Uterus (tissue), 2 donors: Measurements from ENCODE around the gene KCNK3.

Experiments
- POLR2A ChIP-seq, 2 donors: fragments of 450-650 bp; IDR thresholded peaks; one replicate each; pipeline ENCODE4 v1.6.1; 2016; ENCODE audit warnings: antibody characterized with exemption in 2 of 2, mild to moderate bottlenecking in 1 of 2, moderate library complexity in 1 of 2
- TF ChIP-seq, protein P1 (sequence below), 4 experiments: fragments of 200-600 bp in 2 of 4; fragments of 450-650 bp in 2 of 4; sonication (generic) in 2 of 4; IDR thresholded peaks; one replicate each; pipeline ENCODE4 v1.5.1; 2016 to 2019; ENCODE audit warnings: antibody characterized with exemption in 4 of 4, mild to moderate bottlenecking in 2 of 4, moderate library complexity in 1 of 4

DNA sequence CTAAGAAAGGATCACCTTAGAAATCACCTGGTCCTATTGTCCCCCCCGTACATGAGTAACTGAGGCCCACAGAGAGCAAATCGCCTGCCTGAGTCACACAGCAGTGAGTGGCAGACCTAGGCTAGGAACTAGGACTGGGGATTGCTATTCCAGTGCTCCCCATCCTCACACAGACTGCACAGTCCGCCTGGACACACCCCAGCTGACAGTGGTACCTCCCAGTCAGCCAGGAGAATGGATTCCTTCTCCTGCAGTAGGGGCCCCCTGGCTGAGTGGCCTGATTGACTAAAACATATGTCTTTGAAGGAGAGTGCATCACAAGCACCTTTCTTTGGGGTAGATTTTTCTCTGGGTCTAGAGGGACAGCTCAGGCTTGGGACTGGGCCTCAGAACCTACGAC is 39.2 kb downstream of the KCNK3 start:
- TF ChIP-seq, protein P1, sequence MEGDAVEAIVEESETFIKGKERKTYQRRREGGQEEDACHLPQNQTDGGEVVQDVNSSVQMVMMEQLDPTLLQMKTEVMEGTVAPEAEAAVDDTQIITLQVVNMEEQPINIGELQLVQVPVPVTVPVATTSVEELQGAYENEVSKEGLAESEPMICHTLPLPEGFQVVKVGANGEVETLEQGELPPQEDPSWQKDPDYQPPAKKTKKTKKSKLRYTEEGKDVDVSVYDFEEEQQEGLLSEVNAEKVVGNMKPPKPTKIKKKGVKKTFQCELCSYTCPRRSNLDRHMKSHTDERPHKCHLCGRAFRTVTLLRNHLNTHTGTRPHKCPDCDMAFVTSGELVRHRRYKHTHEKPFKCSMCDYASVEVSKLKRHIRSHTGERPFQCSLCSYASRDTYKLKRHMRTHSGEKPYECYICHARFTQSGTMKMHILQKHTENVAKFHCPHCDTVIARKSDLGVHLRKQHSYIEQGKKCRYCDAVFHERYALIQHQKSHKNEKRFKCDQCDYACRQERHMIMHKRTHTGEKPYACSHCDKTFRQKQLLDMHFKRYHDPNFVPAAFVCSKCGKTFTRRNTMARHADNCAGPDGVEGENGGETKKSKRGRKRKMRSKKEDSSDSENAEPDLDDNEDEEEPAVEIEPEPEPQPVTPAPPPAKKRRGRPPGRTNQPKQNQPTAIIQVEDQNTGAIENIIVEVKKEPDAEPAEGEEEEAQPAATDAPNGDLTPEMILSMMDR (IDR thresholded peaks at IDR 0.05), result no peak
- TF ChIP-seq POLR2A (IDR thresholded peaks at IDR 0.05), result no peak
